NCI-H345 treated with DMSO at 0.1 percent for 48 hours (cell line): ENCODE measurements around the gene CLEC4G.

Source experiments
- DNase-seq: peaks from one replicate; lab custom pipeline; 2025; ENCODE audit not compliant: unreplicated experiment; lab: John Stamatoyannopoulos, UW

Gene CLEC4G

GRCh38 chr19:7699003-7699402 is 32.9 kb downstream of the CLEC4G start:
- no peak for DNase-seq

GRCh38 chr19:7698583-7698982 is 33.3 kb downstream of the CLEC4G start:
- DNase-seq = no peak

- DNase-seq = no peak
These were observed 34.1 kb downstream of the CLEC4G start for GRCh38 chr19:7697721-7698287.

- DNase-seq = no peak
These were observed 37.4 kb downstream of the CLEC4G start for GRCh38 chr19:7694499-7694898.

- DNase-seq = no peak
These were observed 39.4 kb downstream of the CLEC4G start for GRCh38 chr19:7692417-7693088.

- DNase-seq = no peak
These were observed 40.4 kb downstream of the CLEC4G start for GRCh38 chr19:7691497-7691896.

GRCh38 chr19:7690779-7691258 is 41.1 kb downstream of the CLEC4G start:
- DNase-seq = no peak

- no peak for DNase-seq
These were observed 42.7 kb downstream of the CLEC4G start for GRCh38 chr19:7689165-7689564.

GRCh38 chr19:7687177-7687576 is 44.7 kb downstream of the CLEC4G start:
- no peak for DNase-seq

GRCh38 chr19:7685546-7686445 is 46.1 kb downstream of the CLEC4G start:
- DNase-seq = no peak

GRCh38 chr19:7682175-7682855 is 49.6 kb downstream of the CLEC4G start:
- no peak for DNase-seq

GRCh38 chr19:7681340-7682174 is 50.4 kb downstream of the CLEC4G start:
- DNase-seq = no peak

GRCh38 chr19:7680606-7681339 is 51.1 kb downstream of the CLEC4G start, which contains the start of gene TRAPPC5:
TRAPPC5 (plus strand) TSS chr19:7680833; CDS start chr19:7682254, 1,421 bp downstream.
- peak; percentile 50 for DNase-seq

- DNase-seq = no peak
These were observed 51.9 kb downstream of the CLEC4G start for GRCh38 chr19:7679771-7680605.

- DNase-seq = peak; percentile 19
These were observed 52.7 kb downstream of the CLEC4G start for GRCh38 chr19:7678971-7679751.
